Subcutaneous adipose tissue (tissue), 4 donors: Measurements from ENCODE around the gene AKR7A3. TPM values are rescaled to one million over a fixed set of nuclear protein-coding genes. Genes with fewer than 3 reads are reported as not detected.
"Not testable (repeated sequence)": the region's sequence is repeated elsewhere in the genome, so short reads cannot be mapped to it uniquely, and the experiment has no call there.

ENCODE experiments used
- CTCF ChIP-seq: fragments of 450-650 bp; IDR thresholded peaks from one replicate; pipeline ENCODE4 v1.5.1; 2016; ENCODE audit warnings: low read depth, mild to moderate bottlenecking, control low read depth, antibody characterized with exemption, moderate library complexity
- total RNA-seq, 4 donors: library from RNA; depleted of rRNA; stranded (reverse); fragments of >200 nt; gene quantifications; one replicate each; pipeline ENCODE4 v1.1.0, GENCODE V29; 2016

Gene AKR7A3
- total RNA-seq: 1 to 10 TPM in 2 of 4 donors, under 1 TPM in 1, not detected in 1; 0.51 to 2.4 (median 2.0) TPM

- not testable (repeated sequence) for TF ChIP-seq CTCF
Measured at GRCh38 chr1:19288324-19289241, at the start of gene AKR7A3. AKR7A3 (minus strand) TSS chr1:19288770; CDS start chr1:19288709, 61 bp downstream.

- no peak for TF ChIP-seq CTCF
Measured at GRCh38 chr1:19338323-19338762, 49.8 kb upstream of the AKR7A3 start.

DNA sequence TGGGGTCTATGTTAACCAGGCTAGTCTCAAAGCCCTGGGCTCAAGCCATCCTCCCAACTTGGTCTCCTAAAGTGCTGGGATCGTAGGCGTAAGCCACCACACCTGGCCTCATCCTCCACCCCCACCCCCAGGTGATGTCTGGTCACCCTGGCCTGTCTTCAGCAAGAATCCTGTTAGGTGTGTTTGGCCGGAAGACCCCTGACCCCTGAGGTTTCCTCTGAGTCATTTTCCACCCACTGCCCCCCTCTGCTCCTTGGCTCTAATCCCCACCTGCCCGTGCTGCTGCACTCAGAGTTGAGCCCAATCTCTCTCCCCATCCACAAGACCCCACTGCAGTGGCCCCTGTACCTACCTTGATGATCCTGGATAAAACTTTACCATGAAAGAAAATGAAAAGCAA lies 48.7 kb upstream of the AKR7A3 start:
- TF ChIP-seq CTCF: no peak

DNA sequence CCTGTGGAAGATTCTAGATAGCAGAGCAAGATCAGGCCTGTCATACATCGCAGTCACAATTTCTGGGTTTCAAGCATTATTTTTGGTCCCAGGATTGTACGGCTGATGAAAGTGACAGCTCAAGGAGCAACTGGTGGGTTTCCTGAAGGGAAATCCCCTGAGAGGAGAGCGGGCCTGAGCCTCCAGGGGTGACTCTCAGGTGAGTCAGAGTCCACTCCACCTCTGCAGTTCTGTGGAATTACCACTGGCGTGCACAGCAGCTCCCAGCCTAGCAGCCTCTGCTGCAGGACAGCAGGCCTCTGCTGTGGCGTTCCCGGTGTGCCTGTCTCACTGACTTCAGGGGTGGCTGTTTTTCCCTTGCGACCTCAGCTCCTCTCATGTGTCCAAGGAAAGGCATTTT lies 48.0 kb upstream of the AKR7A3 start:
- TF ChIP-seq CTCF: no peak

GRCh38 chr1:19333587-19334354 lies 45.2 kb upstream of the AKR7A3 start:
- TF ChIP-seq CTCF: no peak

DNA sequence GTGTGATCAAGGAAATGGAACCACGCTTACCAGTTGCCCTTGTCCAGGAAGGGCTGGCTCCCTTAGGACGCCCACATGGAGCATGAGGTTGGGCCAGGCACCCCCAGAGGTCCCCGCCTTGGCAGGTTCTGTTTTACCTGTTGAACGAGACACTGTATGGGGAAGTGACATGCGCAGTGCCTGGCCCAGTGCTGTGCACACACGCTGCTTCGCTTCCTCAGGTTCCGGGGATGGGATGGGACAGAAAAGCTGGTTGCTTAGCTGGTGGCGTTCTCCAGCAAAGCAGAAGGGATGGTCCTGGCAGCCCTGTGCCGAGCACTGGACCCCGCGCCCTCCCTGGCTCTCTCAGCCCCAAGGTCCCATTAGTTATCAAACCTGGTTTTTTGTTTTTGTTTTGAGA lies 44.3 kb upstream of the AKR7A3 start:
- TF ChIP-seq CTCF: no peak

DNA sequence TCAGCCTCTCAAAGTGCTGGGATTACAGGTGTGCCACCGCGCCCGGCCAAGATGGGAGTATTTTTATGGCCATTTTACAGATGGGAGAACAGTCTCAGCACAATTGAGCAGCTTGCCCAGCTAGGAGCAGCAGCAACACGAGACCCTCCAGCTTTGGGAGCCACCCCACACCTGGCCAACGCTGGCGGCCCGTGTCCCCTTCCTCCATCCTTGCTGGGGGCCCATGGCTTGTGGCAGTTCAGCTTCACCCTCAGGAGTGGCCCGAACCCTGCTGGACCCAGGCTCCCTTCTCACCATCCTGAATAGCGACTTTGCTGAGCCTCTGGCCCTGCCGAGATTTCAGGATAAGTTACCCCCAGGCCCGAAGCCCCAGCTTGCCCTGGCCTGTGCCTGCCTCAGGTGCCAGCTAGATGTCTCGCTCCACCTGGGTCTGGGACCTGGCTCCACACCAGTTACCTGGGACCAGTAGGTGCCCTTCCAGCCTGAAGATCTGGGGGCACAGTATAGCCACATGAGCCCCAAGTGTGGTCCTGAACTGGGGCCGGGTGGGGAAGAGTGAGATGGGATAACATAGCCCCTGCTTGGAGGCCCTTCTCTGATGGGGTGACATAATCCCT lies 42.8 kb upstream of the AKR7A3 start:
- TF ChIP-seq CTCF: no peak
